GM12878 (cell line): ENCODE results near the gene AQP3. TPM values are rescaled to one million over a fixed set of nuclear protein-coding genes. Genes with fewer than 3 reads are reported as not detected.
A peak's percentile ranks its signal among the peaks of the same experiment; 100 is the strongest.

Experiments
- ATAC-seq: fragments of 200-7000 bp; cut with Tn5 transposase; 3 replicates; pipeline ENCODE4 v1.9.1; 2020; ENCODE audit warnings: mild to moderate bottlenecking, moderate library complexity
- BruUV-seq: library from RNA; stranded (reverse); fragments of 400-500 nt; replicated peaks from 2 replicates; lab custom pipeline; 2021; lab: Mats Ljungman, UMichigan
- CTCF ChIA-PET: fragments of 300-600 bp; sonication (Branson Sonifier 250); formaldehyde crosslinking; extraction: SDS; loops from one replicate; lab custom pipeline; 2021; ENCODE audit warnings: inconsistent platforms; lab: Yijun Ruan, JAX
- POLR2A ChIA-PET: fragments of 350-600 bp; formaldehyde crosslinking; extraction: SDS; loops from one replicate; lab custom pipeline; 2021; ENCODE audit warnings: inconsistent platforms; lab: Charles Lee
- RAD21 ChIA-PET: fragments of 300-600 bp; sonication (Branson Sonifier 250); formaldehyde crosslinking; loops from one replicate; lab custom pipeline; 2023; ENCODE audit warnings: antibody characterized with exemption; ENCODE audit not compliant: unreplicated experiment; lab: Charles Lee
- SMC1A ChIA-PET: fragments of 300-600 bp; sonication (Branson Sonifier 250); formaldehyde crosslinking; loops from one replicate; lab custom pipeline; 2023; ENCODE audit not compliant: unreplicated experiment, uncharacterized antibody; lab: Charles Lee
- DNase-seq: peaks from one replicate; pipeline ENCODE4 v3.0.0-alpha.2; 2011; ENCODE audit warnings: low read depth, low spot score
- FAIRE-seq: peaks from 3 replicates; lab custom pipeline; 2011; peaks lifted over from hg19 to GRCh38; lab: Jason Lieb, UNC
- H2AFZ ChIP-seq: 2 replicates; pipeline ENCODE4 v1.6.0; 2011; ENCODE audit warnings: low read depth, low read length, control low read depth; ENCODE audit not compliant: control insufficient read depth
- H3K27ac ChIP-seq: 2 replicates; pipeline ENCODE4 v1.5.1; 2011; ENCODE audit warnings: control low read depth; ENCODE audit not compliant: control insufficient read depth, insufficient read depth
- H3K27me3 ChIP-seq, 2 experiments: replicated peaks in 1 of 2; 2 replicates each; pipeline versions ENCODE4 v1.6.0 to v1.6.1; 2011; ENCODE audit warnings: low read length in 1 of 2; ENCODE audit not compliant: control insufficient read depth in 2 of 2, insufficient read depth in 2 of 2
- H3K36me3 ChIP-seq, 2 experiments: 2 replicates each; pipeline ENCODE4 v1.5.1; 2011; ENCODE audit warnings: low read length in 1 of 2; ENCODE audit not compliant: control insufficient read depth in 2 of 2, insufficient read depth in 2 of 2
- H3K4me1 ChIP-seq: 2 replicates; pipeline ENCODE4 v1.6.1; 2011; ENCODE audit warnings: mild to moderate bottlenecking, low read length, moderate library complexity, mixed read lengths; ENCODE audit not compliant: control insufficient read depth, insufficient read depth
- H3K4me2 ChIP-seq: 2 replicates; pipeline ENCODE4 v1.6.0; 2011; ENCODE audit warnings: control low read depth; ENCODE audit not compliant: control insufficient read depth, insufficient read depth
- H3K4me3 ChIP-seq: fragments of 200-600 bp; sonication (generic); 2 replicates; pipeline ENCODE4 v1.5.1; 2016
- H3K79me2 ChIP-seq: 2 replicates; pipeline ENCODE4 v1.6.0; 2011; ENCODE audit warnings: low read length; ENCODE audit not compliant: control insufficient read depth, insufficient read depth
- H3K9ac ChIP-seq: 2 replicates; pipeline ENCODE4 v1.8.0; 2011; ENCODE audit warnings: low read length, control low read depth, mixed read lengths; ENCODE audit not compliant: control insufficient read depth, insufficient read depth
- H3K9me3 ChIP-seq: replicated peaks from 3 replicates; pipeline ENCODE4 v1.5.1; 2011; ENCODE audit warnings: mild to moderate bottlenecking, low read length; ENCODE audit not compliant: control insufficient read depth, insufficient read depth
- H4K20me1 ChIP-seq: 2 replicates; pipeline ENCODE4 v1.6.0; 2011; ENCODE audit not compliant: control insufficient read depth, insufficient read depth
- ASH2L ChIP-seq: fragments of 300-600, 200-600 bp; sonication (generic); IDR thresholded peaks from 2 replicates; pipeline ENCODE4 v1.6.1; 2017; ENCODE audit warnings: low read depth, mild to moderate bottlenecking, borderline replicate concordance
- CREB1 ChIP-seq: IDR thresholded peaks from 2 replicates; pipeline ENCODE4 v1.6.1; 2012; ENCODE audit warnings: low read depth, mild to moderate bottlenecking, inconsistent platforms
- IKZF1 ChIP-seq: fragments of 450-650 bp; conservative IDR thresholded peaks from 2 replicates; pipeline ENCODE4 v1.6.1; 2017; ENCODE audit warnings: antibody characterized with exemption, mild to moderate bottlenecking
- KAT2A ChIP-seq: conservative IDR thresholded peaks from 2 replicates; pipeline ENCODE4 v1.6.1; 2011; ENCODE audit warnings: low read depth, low read length; ENCODE audit not compliant: control insufficient read depth
- MYC ChIP-seq: IDR thresholded peaks from 2 replicates; pipeline ENCODE4 v1.6.1; 2011; ENCODE audit warnings: mild to moderate bottlenecking, low read length, moderate library complexity, inconsistent platforms; ENCODE audit not compliant: insufficient read depth, insufficient replicate concordance, insufficient read length, severe bottlenecking
- NBN ChIP-seq: fragments of 450-650 bp; IDR thresholded peaks from 2 replicates; pipeline ENCODE4 v1.6.1; 2016
- NR2C1 ChIP-seq: fragments of 450-650 bp; IDR thresholded peaks from 2 replicates; pipeline ENCODE4 v1.6.1; 2017; ENCODE audit warnings: antibody characterized with exemption, mild to moderate bottlenecking, moderate library complexity
- POU2F2 ChIP-seq: IDR thresholded peaks from 3 replicates; pipeline ENCODE4 v1.6.1; 2011; ENCODE audit warnings: low read depth, mild to moderate bottlenecking, low read length, borderline replicate concordance
- RB1 ChIP-seq: fragments of 450-650 bp; formaldehyde crosslinking; IDR thresholded peaks from 2 replicates; pipeline ENCODE4 v1.6.1; 2017; ENCODE audit warnings: mild to moderate bottlenecking, borderline replicate concordance
- RBBP5 ChIP-seq: fragments of 200-600 bp; sonication (generic); conservative IDR thresholded peaks from 2 replicates; pipeline ENCODE4 v1.6.1; 2016
- SIN3A ChIP-seq: IDR thresholded peaks from 2 replicates; pipeline ENCODE4 v1.6.1; 2012; ENCODE audit warnings: low read depth, low read length, improper control_type of control experiment
- SREBF2 ChIP-seq: IDR thresholded peaks from 2 replicates; pipeline ENCODE4 v1.6.1; 2012; ENCODE audit warnings: mild to moderate bottlenecking, low read length
- USF1 ChIP-seq: IDR thresholded peaks from 2 replicates; pipeline ENCODE4 v1.6.1; 2011; ENCODE audit warnings: borderline replicate concordance, low read depth, mild to moderate bottlenecking, moderate library complexity, mixed read lengths, low read length; ENCODE audit not compliant: insufficient read depth; ENCODE audit errors: extremely low read length
- WRNIP1 ChIP-seq: IDR thresholded peaks from 2 replicates; pipeline ENCODE4 v1.6.1; 2011; ENCODE audit warnings: low read depth, low read length, improper control_type of control experiment, borderline replicate concordance
- YY1 ChIP-seq: IDR thresholded peaks from 2 replicates; pipeline ENCODE4 v1.6.1; 2011; ENCODE audit warnings: low read depth, mild to moderate bottlenecking, low read length
- ZNF592 ChIP-seq: fragments of 450-650 bp; IDR thresholded peaks from 2 replicates; pipeline ENCODE4 v1.6.1; 2017; ENCODE audit warnings: mild to moderate bottlenecking, moderate library complexity
- WGBS: methylation state at CpG from one replicate; pipeline ENCODE4 v1.1.6; 2016; ENCODE audit warnings: low lambda C conversion rate; ENCODE audit not compliant: insufficient replicate concordance, insufficient coverage; ENCODE audit errors: missing lambda C conversion rate; 5-methylcytosine and 5-hydroxymethylcytosine counted together
- in situ Hi-C: fragments of 300-500 bp; cut with MboI; formaldehyde crosslinking; loops from 9 replicates; pipeline ENCODE4 v1.14.3; 2018; ENCODE audit warnings: mixed read lengths
- intact Hi-C: fragments of 100-400 bp; cut with micrococcal nuclease; formaldehyde crosslinking; loops from one replicate; pipeline ENCODE4 v1.14.2; 2022; ENCODE audit not compliant: unreplicated experiment
- polyA plus RNA-seq, 11 experiments: library from polyadenylated mRNA; depleted of rRNA in 4 of 11; unstranded in 6 of 11; stranded (reverse) in 5 of 11; fragments of >200 nt; fragmentation: Nextera tagmentation in 4 of 11; fragmentation: Illumina TruSeq in 1 of 11; extraction: Ambion mirVana in 4 of 11; extraction: Trizol in 1 of 11; gene quantifications; 1 replicate in 1 of 11; 2 replicates in 10 of 11; pipeline versions ENCODE4 v1.2.1 to v1.2.3, GENCODE V29; 2011 to 2016; ENCODE audit warnings: inconsistent platforms in 2 of 11, missing spikeins in 2 of 11, low read depth in 1 of 11
- total RNA-seq, 4 experiments: library from RNA; depleted of rRNA in 3 of 4; stranded (reverse); fragments of >200 nt in 3 of 4; fragmentation: Illumina TruSeq in 1 of 4; extraction: Trizol in 1 of 4; gene quantifications; 2 replicates each; pipeline versions ENCODE4 v1.2.1 to v1.2.3, GENCODE V29; 2013 to 2021

AQP3 gene
- total and polyA plus RNA-seq, 10 of the 15 experiments (the other 5 are each of a cell fraction or from before 2014, with no cell fraction given), result 0.60 to 11.8 (median 4.5) TPM

GRCh38 chr9:33414889-33415500 is 32.4 kb downstream of the AQP3 start:
- no peaks in the 10 kb centered on the region for H3K4me1 ChIP-seq

More at GRCh38 chr9:33414889-33415500, 32.4 kb downstream of the AQP3 start:
- H3K4me3 ChIP-seq, result no peak overlapping the region
- TF ChIP-seq SREBF2 (no peak), ASH2L (no peak), RBBP5 (no peak), ZNF592 (no peak), SIN3A (no peak), CREB1 (no peak), NR2C1 (no peak), POU2F2 (no peak), WRNIP1 (no peak), IKZF1 (no peak), RB1 (no peak), KAT2A (no peak), YY1 (no peak), NBN (no peak), MYC (no peak), USF1 (no peak)
- peak; percentile 8; the same call in 2 of the 3 replicates for ATAC-seq
- no peaks in the 10 kb centered on the region for H3K9me3 ChIP-seq
- RAD21 ChIA-PET, result interaction anchor here (0.6 to 3.2 kb wide), 8 partner anchors 11 to 59 kb away, joined by 3 to 12 read pairs (median 6); partner anchors contain the start of genes AQP3 and NOL6
- no peak overlapping the region for H3K27ac ChIP-seq
- no peaks in the 10 kb centered on the region for H3K79me2 ChIP-seq
- no peaks in the 10 kb centered on the region; a peak in 1 of 4 replicates for H3K27me3 ChIP-seq
- DNase-seq, result no peak
- CTCF ChIA-PET, result interaction anchor here (0.8 to 10.1 kb wide), 18 partner anchors 10 to 189 kb away, joined by 3 to 113 read pairs (median 4); partner anchors contain the start of genes AQP3 and NOL6
- SMC1A ChIA-PET, result interaction anchor here (0.8 to 2.8 kb wide), 7 partner anchors 38 to 356 kb away, joined by 3 to 18 read pairs (median 4); partner anchors contain the start of gene NOL6
- no peaks in the 10 kb centered on the region for H3K36me3 ChIP-seq
- POLR2A ChIA-PET, result no interaction called here
- BruUV-seq, result no TSS peak
- intact Hi-C loops (no loop called here), in situ Hi-C loops (no loop called here)
- 36% methylated on average over 12 of the region's 13 CpGs for WGBS
- H2AFZ ChIP-seq, result no peak overlapping the region
- no peaks in the 10 kb centered on the region for H4K20me1 ChIP-seq
- no peak overlapping the region for H3K4me2 ChIP-seq
- FAIRE-seq, result no peak
- H3K9ac ChIP-seq, result no peak overlapping the region
